Trophoblast cell (in vitro differentiated cells and primary cell): ENCODE data around the gene LRRC46.

ENCODE experiments used
- DNase-seq, 2 donors: peaks; one replicate each; pipeline ENCODE4 v3.0.0-alpha.2; 2016
- H2AFZ ChIP-seq: 2 replicates; pipeline ENCODE4 v1.6.1; 2013; ENCODE audit warnings: low read length, moderate library complexity, mild to moderate bottlenecking; ENCODE audit not compliant: insufficient read depth, poor library complexity
- H2AK5ac ChIP-seq: 2 replicates; pipeline ENCODE4 v1.6.1; 2013; ENCODE audit warnings: mild to moderate bottlenecking, low read length
- H2BK120ac ChIP-seq: 2 replicates; pipeline ENCODE4 v1.6.1; 2013; ENCODE audit warnings: low read length, mild to moderate bottlenecking, moderate library complexity; ENCODE audit not compliant: insufficient read depth, poor library complexity
- H2BK12ac ChIP-seq: 2 replicates; pipeline ENCODE4 v1.6.1; 2013; ENCODE audit warnings: mild to moderate bottlenecking, low read length, moderate library complexity
- H2BK5ac ChIP-seq: 2 replicates; pipeline ENCODE4 v1.6.1; 2013; ENCODE audit warnings: low read length, low read depth, moderate library complexity, mild to moderate bottlenecking; ENCODE audit not compliant: poor library complexity
- H3K14ac ChIP-seq: 2 replicates; pipeline ENCODE4 v1.6.1; 2013; ENCODE audit warnings: mild to moderate bottlenecking, low read length
- H3K18ac ChIP-seq: 2 replicates; pipeline ENCODE4 v1.6.1; 2013; ENCODE audit warnings: mild to moderate bottlenecking, low read length
- H3K23ac ChIP-seq: 2 replicates; pipeline ENCODE4 v1.6.1; 2013; ENCODE audit warnings: low read length
- H3K27ac ChIP-seq: 2 replicates; pipeline ENCODE4 v1.5.1; 2013; ENCODE audit warnings: low read depth, mild to moderate bottlenecking, inconsistent platforms, low read length, moderate library complexity
- H3K27me3 ChIP-seq: 2 replicates; pipeline ENCODE4 v1.6.1; 2013; ENCODE audit warnings: inconsistent platforms, mild to moderate bottlenecking, low read length, moderate library complexity; ENCODE audit not compliant: insufficient read depth
- H3K36me3 ChIP-seq, 2 experiments: 1 replicate in 1 of 2; 2 replicates in 1 of 2; pipeline ENCODE4 v1.6.1; 2013; ENCODE audit warnings: low read length in 2 of 2, mild to moderate bottlenecking in 2 of 2, moderate library complexity in 1 of 2; ENCODE audit not compliant: insufficient read depth in 2 of 2, control insufficient read depth in 1 of 2
- H3K4ac ChIP-seq: 2 replicates; pipeline ENCODE4 v1.6.1; 2013; ENCODE audit warnings: low read depth, mild to moderate bottlenecking, low read length, moderate library complexity
- H3K4me1 ChIP-seq, 2 experiments: 1 replicate in 1 of 2; 2 replicates in 1 of 2; pipeline ENCODE4 v1.6.1; 2013; ENCODE audit warnings: low read length in 2 of 2, mild to moderate bottlenecking in 2 of 2, moderate library complexity in 1 of 2; ENCODE audit not compliant: insufficient read depth in 2 of 2, control insufficient read depth in 1 of 2
- H3K4me2 ChIP-seq: 2 replicates; pipeline ENCODE4 v1.6.1; 2013; ENCODE audit warnings: inconsistent platforms, mild to moderate bottlenecking, low read length, moderate library complexity
- H3K4me3 ChIP-seq: 2 replicates; pipeline ENCODE4 v1.5.1; 2013; ENCODE audit warnings: mild to moderate bottlenecking, low read depth, low read length, inconsistent platforms
- H3K79me1 ChIP-seq: one replicate; pipeline ENCODE4 v1.6.1; 2013; ENCODE audit warnings: low read length
- H3K79me2 ChIP-seq: 2 replicates; pipeline ENCODE4 v1.6.1; 2013; ENCODE audit warnings: low read length, mild to moderate bottlenecking; ENCODE audit not compliant: control insufficient read depth, insufficient read depth, poor library complexity
- H3K9ac ChIP-seq: 2 replicates; pipeline ENCODE4 v1.6.1; 2013; ENCODE audit warnings: mild to moderate bottlenecking, low read length
- H3K9me3 ChIP-seq: 2 replicates; pipeline ENCODE4 v1.6.1; 2013; ENCODE audit warnings: low read depth, mild to moderate bottlenecking, control low read depth, inconsistent platforms, low read length; ENCODE audit not compliant: insufficient read depth
- H4K12ac ChIP-seq: 2 replicates; pipeline ENCODE4 v1.6.1; 2013; ENCODE audit warnings: low read depth, mild to moderate bottlenecking, low read length, moderate library complexity
- H4K8ac ChIP-seq: 2 replicates; pipeline ENCODE4 v1.6.1; 2013; ENCODE audit warnings: low read depth, mild to moderate bottlenecking, low read length, moderate library complexity
- H4K91ac ChIP-seq: one replicate; pipeline ENCODE4 v1.6.1; 2013; ENCODE audit warnings: low read depth, mild to moderate bottlenecking, low read length, moderate library complexity
- WGBS: extraction: QIAGEN DNeasy Blood & Tissue Kit; methylation state at CpG from one replicate; pipeline ENCODE4 v1.1.7; 2013; ENCODE audit warnings: missing lambda C conversion rate; ENCODE audit not compliant: insufficient read length, insufficient coverage; ENCODE audit errors: extremely low coverage; 5-methylcytosine and 5-hydroxymethylcytosine counted together

The LRRC46 gene

DNA sequence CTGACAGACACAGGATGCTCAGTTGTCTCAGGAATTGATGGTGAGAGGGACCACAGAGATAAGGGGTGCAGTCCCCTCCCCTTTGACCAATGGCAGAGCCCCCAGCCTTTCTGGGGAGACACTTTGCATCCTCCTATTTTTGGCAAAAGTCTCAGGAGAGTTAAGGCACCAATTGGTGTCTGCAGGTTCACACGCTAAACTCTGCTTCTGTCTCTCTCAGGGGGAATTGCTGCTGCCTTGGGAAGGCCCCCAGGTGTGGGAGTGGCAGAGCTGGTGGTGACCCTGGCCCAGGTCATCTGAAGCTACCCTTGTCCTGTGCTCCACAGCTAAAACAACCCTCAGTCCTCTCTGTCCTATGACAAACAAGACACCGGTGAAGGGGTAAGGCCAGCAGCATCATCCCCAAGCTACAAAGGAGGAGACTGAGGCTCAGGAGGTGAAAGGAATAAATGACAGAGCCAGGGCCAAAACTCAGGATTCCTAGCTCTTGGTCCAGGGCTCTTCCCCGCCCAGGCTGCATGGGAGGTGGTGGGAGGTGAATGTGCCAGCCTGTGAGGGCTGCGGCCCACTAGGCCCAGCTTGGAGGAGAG, 30.2 kb upstream of the LRRC46 start:
- no peak overlapping the region for H4K91ac ChIP-seq
- no peak overlapping the region for H2BK12ac ChIP-seq
- no peak overlapping the region for H4K12ac ChIP-seq
- no peak overlapping the region for H3K4me3 ChIP-seq
- H3K9ac ChIP-seq, result no peak overlapping the region
- H3K27me3 ChIP-seq, result no peaks in the 10 kb centered on the region
- no peak overlapping the region for H3K18ac ChIP-seq
- H3K4me2 ChIP-seq, result no peak overlapping the region
- H3K9me3 ChIP-seq, result no peaks in the 10 kb centered on the region
- no peak overlapping the region for H2BK5ac ChIP-seq
- no peaks in the 10 kb centered on the region for H3K79me1 ChIP-seq
- no peak for DNase-seq
- no peak overlapping the region for H3K23ac ChIP-seq
- no peak overlapping the region for H2AFZ ChIP-seq
- H3K14ac ChIP-seq, result no peak overlapping the region
- no CpG with 5 or more reads among the region's 4 CpGs for WGBS
- H3K27ac ChIP-seq, result no peak overlapping the region
- H2AK5ac ChIP-seq, result no peak overlapping the region
- H4K8ac ChIP-seq, result no peak overlapping the region
- no peaks in the 10 kb centered on the region for H3K4me1 ChIP-seq
- H3K79me2 ChIP-seq, result no peaks in the 10 kb centered on the region
- no peaks in the 10 kb centered on the region for H3K36me3 ChIP-seq
- no peak overlapping the region for H3K4ac ChIP-seq
- no peak overlapping the region for H2BK120ac ChIP-seq

DNA sequence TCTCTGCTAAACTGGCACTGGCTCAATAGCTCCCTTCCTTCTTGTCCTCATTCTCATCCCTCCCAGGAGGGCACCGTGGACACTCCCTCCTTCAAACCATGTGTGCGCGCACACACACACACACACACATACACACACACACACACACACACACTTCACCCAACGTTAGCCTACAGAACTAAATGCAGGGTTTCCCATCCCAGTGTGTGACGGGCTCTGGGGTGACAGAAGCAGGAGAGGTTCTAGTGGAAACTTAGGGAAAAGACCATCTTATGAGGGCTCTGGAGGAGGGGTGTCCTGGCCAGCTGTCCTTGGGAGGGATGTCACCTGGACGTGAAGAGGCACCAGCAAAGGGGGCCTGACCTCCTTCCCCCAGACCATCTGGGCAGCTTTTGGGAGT, 29.6 kb upstream of the LRRC46 start:
- H3K9ac ChIP-seq, result no peak overlapping the region
- H3K4ac ChIP-seq, result no peak overlapping the region
- H2AK5ac ChIP-seq, result no peak overlapping the region
- H3K4me2 ChIP-seq, result no peak overlapping the region
- peak overlapping the region; percentile 8 for H2AFZ ChIP-seq
- no peak overlapping the region for H3K18ac ChIP-seq
- no peak for DNase-seq
- H3K9me3 ChIP-seq, result no peaks in the 10 kb centered on the region
- H3K79me2 ChIP-seq, result no peaks in the 10 kb centered on the region
- no peak overlapping the region for H4K8ac ChIP-seq
- no peak overlapping the region for H3K4me3 ChIP-seq
- H3K27me3 ChIP-seq, result no peaks in the 10 kb centered on the region
- H3K36me3 ChIP-seq, result peaks cover 0 to 1% of the 10 kb centered on the region in 2 experiments
- H4K12ac ChIP-seq, result no peak overlapping the region
- no CpG with 5 or more reads among the region's 6 CpGs for WGBS
- no peak overlapping the region for H2BK120ac ChIP-seq
- H2BK5ac ChIP-seq, result no peak overlapping the region
- no peak overlapping the region for H4K91ac ChIP-seq
- H2BK12ac ChIP-seq, result no peak overlapping the region
- no peaks in the 10 kb centered on the region for H3K4me1 ChIP-seq
- H3K14ac ChIP-seq, result no peak overlapping the region
- H3K23ac ChIP-seq, result no peak overlapping the region
- no peaks in the 10 kb centered on the region for H3K79me1 ChIP-seq
- no peak overlapping the region for H3K27ac ChIP-seq

DNA sequence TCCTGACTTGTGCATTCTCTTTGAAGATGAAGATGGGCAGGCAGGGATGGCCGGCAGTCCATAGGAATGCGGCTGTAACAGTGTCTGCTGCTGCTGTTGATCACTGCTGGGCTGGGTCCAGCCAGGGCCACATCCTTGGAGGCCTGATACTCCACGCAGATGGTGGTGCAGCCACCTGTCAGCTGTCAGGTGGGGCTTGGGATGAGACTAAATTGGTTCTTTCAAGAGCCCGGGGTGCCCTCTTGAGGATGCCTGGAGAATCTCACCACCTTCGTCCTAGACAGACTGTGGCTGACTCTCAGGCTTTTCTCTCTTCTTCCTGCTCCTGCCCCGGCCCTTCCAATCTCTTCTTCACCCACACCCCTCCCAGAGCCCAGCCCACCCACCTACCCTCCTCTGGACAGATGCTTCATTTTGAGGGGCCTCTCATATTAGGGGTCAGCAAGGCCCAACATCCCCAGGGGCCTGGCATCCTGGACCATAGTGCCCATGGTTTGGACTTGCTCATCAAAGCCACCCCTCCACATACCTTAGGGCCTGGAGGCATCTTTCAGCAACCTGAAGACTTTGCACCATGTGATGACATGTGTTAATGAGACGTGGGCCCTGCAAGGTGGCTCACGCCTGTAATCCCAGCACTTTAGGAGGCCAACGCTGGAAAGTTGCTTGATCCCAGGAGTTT, 29.0 kb upstream of the LRRC46 start:
- Histone ChIP-seq H3K27me3 (no peaks in the 10 kb centered on the region), H4K8ac (no peak overlapping the region), H3K27ac (no peak overlapping the region), H2AFZ (peak overlapping the region; percentile 8), H3K4me2 (no peak overlapping the region), H3K79me1 (no peaks in the 10 kb centered on the region), H4K91ac (no peak overlapping the region), H3K18ac (no peak overlapping the region), H3K4me3 (no peak overlapping the region), H3K9me3 (no peaks in the 10 kb centered on the region), H2BK12ac (no peak overlapping the region), H2BK5ac (no peak overlapping the region), H3K36me3 (peaks cover 3 to 7% of the 10 kb centered on the region in 2 experiments), H3K4me1 (no peaks in the 10 kb centered on the region), H4K12ac (no peak overlapping the region), H2AK5ac (no peak overlapping the region), H3K79me2 (no peaks in the 10 kb centered on the region), H2BK120ac (no peak overlapping the region), H3K23ac (no peak overlapping the region), H3K14ac (no peak overlapping the region), H3K4ac (no peak overlapping the region), H3K9ac (no peak overlapping the region)
- WGBS, result no CpG with 5 or more reads among the region's 9 CpGs
- peak; percentile 56 to 66 for DNase-seq

- no peaks in the 10 kb centered on the region for H3K9me3 ChIP-seq
- H3K27ac ChIP-seq, result no peak overlapping the region
- no peak overlapping the region for H3K4me2 ChIP-seq
- H3K23ac ChIP-seq, result no peak overlapping the region
- H4K91ac ChIP-seq, result no peak overlapping the region
- H3K36me3 ChIP-seq, result peaks cover 10 to 14% of the 10 kb centered on the region in 2 experiments
- H2BK5ac ChIP-seq, result no peak overlapping the region
- no peak for DNase-seq
- no peak overlapping the region for H2BK12ac ChIP-seq
- H3K79me1 ChIP-seq, result no peaks in the 10 kb centered on the region
- no peaks in the 10 kb centered on the region for H3K79me2 ChIP-seq
- H3K14ac ChIP-seq, result no peak overlapping the region
- no peak overlapping the region for H3K18ac ChIP-seq
- H2BK120ac ChIP-seq, result no peak overlapping the region
- H3K9ac ChIP-seq, result no peak overlapping the region
- H3K4me3 ChIP-seq, result no peak overlapping the region
- no peak overlapping the region for H3K4ac ChIP-seq
- H4K12ac ChIP-seq, result no peak overlapping the region
- no peaks in the 10 kb centered on the region for H3K4me1 ChIP-seq
- WGBS, result no CpG with 5 or more reads among the region's 5 CpGs
- H2AFZ ChIP-seq, result no peak overlapping the region
- H2AK5ac ChIP-seq, result no peak overlapping the region
- H4K8ac ChIP-seq, result no peak overlapping the region
- H3K27me3 ChIP-seq, result no peaks in the 10 kb centered on the region
Measured at GRCh38 chr17:47803201-47803600, 28.3 kb upstream of the LRRC46 start.
